Loucy (cell line): ENCODE results near the gene USF2.

Source experiments
- EZH2phosphoT487 ChIP-seq: fragments of 200-600 bp; IDR thresholded peaks from 2 replicates; pipeline ENCODE4 v1.6.1; 2018; ENCODE audit warnings: antibody characterized with exemption, mild to moderate bottlenecking, moderate library complexity, borderline replicate concordance
- TF ChIP-seq, protein P1 (sequence below): fragments of 200-600 bp; sonication (generic); conservative IDR thresholded peaks from 2 replicates; pipeline ENCODE4 v1.5.1; 2014; ENCODE audit warnings: mild to moderate bottlenecking, antibody characterized with exemption, low read length

DNA sequence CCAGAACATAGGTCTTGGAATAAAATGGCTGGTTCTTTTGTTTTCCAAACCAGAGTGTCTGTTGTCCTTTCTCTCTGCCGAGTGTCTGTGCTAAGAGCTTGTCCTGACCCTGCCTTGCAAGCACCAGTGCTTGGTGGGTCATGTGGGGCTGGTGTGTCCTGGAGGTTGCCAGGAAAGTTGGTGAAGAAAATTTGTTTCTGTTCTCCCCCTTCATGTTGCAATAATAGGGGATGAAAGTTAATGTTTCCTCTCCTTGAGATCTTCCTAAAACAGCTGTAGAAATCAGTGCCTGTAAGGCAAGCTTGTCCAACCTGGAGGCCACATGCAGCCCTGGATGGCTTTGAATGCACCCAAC is 16.3 kb downstream of the USF2 start:
- TF ChIP-seq, protein P1, sequence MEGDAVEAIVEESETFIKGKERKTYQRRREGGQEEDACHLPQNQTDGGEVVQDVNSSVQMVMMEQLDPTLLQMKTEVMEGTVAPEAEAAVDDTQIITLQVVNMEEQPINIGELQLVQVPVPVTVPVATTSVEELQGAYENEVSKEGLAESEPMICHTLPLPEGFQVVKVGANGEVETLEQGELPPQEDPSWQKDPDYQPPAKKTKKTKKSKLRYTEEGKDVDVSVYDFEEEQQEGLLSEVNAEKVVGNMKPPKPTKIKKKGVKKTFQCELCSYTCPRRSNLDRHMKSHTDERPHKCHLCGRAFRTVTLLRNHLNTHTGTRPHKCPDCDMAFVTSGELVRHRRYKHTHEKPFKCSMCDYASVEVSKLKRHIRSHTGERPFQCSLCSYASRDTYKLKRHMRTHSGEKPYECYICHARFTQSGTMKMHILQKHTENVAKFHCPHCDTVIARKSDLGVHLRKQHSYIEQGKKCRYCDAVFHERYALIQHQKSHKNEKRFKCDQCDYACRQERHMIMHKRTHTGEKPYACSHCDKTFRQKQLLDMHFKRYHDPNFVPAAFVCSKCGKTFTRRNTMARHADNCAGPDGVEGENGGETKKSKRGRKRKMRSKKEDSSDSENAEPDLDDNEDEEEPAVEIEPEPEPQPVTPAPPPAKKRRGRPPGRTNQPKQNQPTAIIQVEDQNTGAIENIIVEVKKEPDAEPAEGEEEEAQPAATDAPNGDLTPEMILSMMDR: no peak
- TF ChIP-seq EZH2phosphoT487: no peak
